Fibroblast of skin of left quadriceps (primary cell): ENCODE results near the gene INMT.
A peak's percentile ranks its signal among the peaks of the same experiment; 100 is the strongest.

Source experiments
- DNase-seq, 2 experiments: peaks; one replicate each; pipeline ENCODE4 v3.0.0-alpha.2; 2013; ENCODE audit warnings: low read depth in 2 of 2

The INMT gene

GRCh38 chr7:30752979-30753378 is 1.0 kb downstream of the INMT start:
- DNase-seq, result no peak

- no peak for DNase-seq
These were observed 2.5 kb downstream of the INMT start for GRCh38 chr7:30754315-30754877.

GRCh38 chr7:30755384-30756154 is 3.6 kb downstream of the INMT start:
- DNase-seq, result no peak

GRCh38 chr7:30757342-30757692 is 5.4 kb downstream of the INMT start:
- no peak for DNase-seq

- DNase-seq, result no peak
These were observed 8.7 kb downstream of the INMT start for GRCh38 chr7:30760514-30761213.

GRCh38 chr7:30761214-30762156 is 9.6 kb downstream of the INMT start:
- DNase-seq, result no peak

- DNase-seq, result peak in 1 of 2 experiments; percentile 49
These were observed 12.4 kb downstream of the INMT start for GRCh38 chr7:30764030-30764975.

GRCh38 chr7:30765408-30765807 is 13.5 kb downstream of the INMT start:
- no peak for DNase-seq

GRCh38 chr7:30770845-30771173 is 18.9 kb downstream of the INMT start:
- no peak for DNase-seq

GRCh38 chr7:30771174-30771879 is 19.4 kb downstream of the INMT start, which contains the start of gene MINDY4:
MINDY4 (plus strand) TSS chr7:30771417; CDS start chr7:30771494, 77 bp downstream.
- DNase-seq, result peak; percentile 42 to 43

GRCh38 chr7:30771880-30772425 is 20.0 kb downstream of the INMT start:
- DNase-seq, result no peak

- no peak for DNase-seq
These were observed 21.0 kb downstream of the INMT start for GRCh38 chr7:30772984-30773383.

- DNase-seq, result no peak
These were observed 24.1 kb downstream of the INMT start for GRCh38 chr7:30775992-30776391.

GRCh38 chr7:30776971-30777370 is 25.0 kb downstream of the INMT start:
- DNase-seq, result no peak

GRCh38 chr7:30778255-30779025 is 26.5 kb downstream of the INMT start:
- no peak for DNase-seq

GRCh38 chr7:30779574-30779973 is 27.6 kb downstream of the INMT start:
- DNase-seq, result no peak

- DNase-seq, result no peak
These were observed 29.0 kb downstream of the INMT start for GRCh38 chr7:30780941-30781340.

GRCh38 chr7:30782690-30783089 is 30.8 kb downstream of the INMT start:
- no peak for DNase-seq

GRCh38 chr7:30785786-30786185 is 33.9 kb downstream of the INMT start:
- no peak for DNase-seq
